Lower lobe of right lung (tissue), 2 donors: Measurements from ENCODE around the gene RXRB. TPM values are rescaled to one million over a fixed set of nuclear protein-coding genes. Genes with fewer than 3 reads are reported as not detected.
"Not testable (repeated sequence)": the region's sequence is repeated elsewhere in the genome, so short reads cannot be mapped to it uniquely, and the experiment has no call there.

Experiments
- ATAC-seq, 2 donors: fragments of 200-7000 bp; cut with Tn5 transposase; one replicate each; pipeline ENCODE4 v1.9.1; 2020 to 2022; ENCODE audit warnings: mild to moderate bottlenecking in 2 of 2, moderate library complexity in 2 of 2
- DNase-seq: peaks from one replicate; pipeline ENCODE4 v3.0.0-alpha.2; 2020
- H3K27ac ChIP-seq: fragments of 200-600 bp; one replicate; pipeline ENCODE4 v1.8.0; 2022
- H3K27me3 ChIP-seq: fragments of 200-600 bp; one replicate; pipeline ENCODE4 v1.8.0; 2022; ENCODE audit warnings: low read depth
- H3K36me3 ChIP-seq: fragments of 200-600 bp; one replicate; pipeline ENCODE4 v1.8.0; 2022; ENCODE audit warnings: mild to moderate bottlenecking
- H3K4me1 ChIP-seq: fragments of 200-600 bp; one replicate; pipeline ENCODE4 v1.8.0; 2022
- H3K4me3 ChIP-seq: fragments of 200-600 bp; one replicate; pipeline ENCODE4 v1.8.0; 2022; ENCODE audit warnings: mild to moderate bottlenecking
- H3K9me3 ChIP-seq: fragments of 200-600 bp; one replicate; pipeline ENCODE4 v1.8.0; 2022
- intact Hi-C: fragments of 100-400 bp; cut with DNase I; formaldehyde crosslinking; loops from one replicate; pipeline ENCODE4 v1.11.0; 2022
- total RNA-seq: library from RNA; stranded (reverse); fragmentation: NEBNext Ultra II Directional; extraction: Animal tissue kit (Norgen Biotek cat#: 25700); gene quantifications from one replicate; pipeline ENCODE4 v1.2.1, GENCODE V29; 2021
- TF ChIP-seq, protein P1 (sequence below): fragments of 200-600 bp; IDR thresholded peaks from one replicate; pipeline ENCODE4 v1.8.0; 2022; ENCODE audit warnings: antibody characterized with exemption, mild to moderate bottlenecking
- donor health status: DM: no; HTN: yes; CAD: no; lungs with severe emphysema.

RXRB gene
- total RNA-seq, 1 donor from 2014 or later, result 47.4 TPM

DNA sequence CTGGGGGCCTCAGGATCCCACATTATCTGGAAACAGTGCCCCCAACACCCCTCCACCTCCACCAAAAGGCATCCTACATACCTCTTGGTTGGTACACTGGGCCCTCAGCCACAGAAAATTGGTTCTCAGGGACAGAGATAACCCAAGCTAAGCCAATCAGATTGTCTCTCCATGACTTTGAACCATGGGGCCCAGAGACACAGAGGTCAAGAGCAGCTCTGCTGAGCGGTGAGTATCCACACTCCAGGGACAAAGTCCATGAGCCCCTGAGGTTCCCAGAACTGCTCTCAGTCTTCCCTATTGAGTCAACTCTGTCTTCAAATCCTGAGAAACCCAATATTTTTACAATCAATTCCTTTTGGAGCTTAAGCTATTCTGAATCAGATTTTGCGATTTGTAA lies 43.5 kb downstream of the RXRB start:
- H3K9me3 ChIP-seq, result peaks cover 7% of the 10 kb centered on the region
- peaks cover 3% of the 10 kb centered on the region for H3K27me3 ChIP-seq
- H3K36me3 ChIP-seq, result no peaks in the 10 kb centered on the region
- H3K27ac ChIP-seq, result no peak overlapping the region
- TF ChIP-seq, protein P1, sequence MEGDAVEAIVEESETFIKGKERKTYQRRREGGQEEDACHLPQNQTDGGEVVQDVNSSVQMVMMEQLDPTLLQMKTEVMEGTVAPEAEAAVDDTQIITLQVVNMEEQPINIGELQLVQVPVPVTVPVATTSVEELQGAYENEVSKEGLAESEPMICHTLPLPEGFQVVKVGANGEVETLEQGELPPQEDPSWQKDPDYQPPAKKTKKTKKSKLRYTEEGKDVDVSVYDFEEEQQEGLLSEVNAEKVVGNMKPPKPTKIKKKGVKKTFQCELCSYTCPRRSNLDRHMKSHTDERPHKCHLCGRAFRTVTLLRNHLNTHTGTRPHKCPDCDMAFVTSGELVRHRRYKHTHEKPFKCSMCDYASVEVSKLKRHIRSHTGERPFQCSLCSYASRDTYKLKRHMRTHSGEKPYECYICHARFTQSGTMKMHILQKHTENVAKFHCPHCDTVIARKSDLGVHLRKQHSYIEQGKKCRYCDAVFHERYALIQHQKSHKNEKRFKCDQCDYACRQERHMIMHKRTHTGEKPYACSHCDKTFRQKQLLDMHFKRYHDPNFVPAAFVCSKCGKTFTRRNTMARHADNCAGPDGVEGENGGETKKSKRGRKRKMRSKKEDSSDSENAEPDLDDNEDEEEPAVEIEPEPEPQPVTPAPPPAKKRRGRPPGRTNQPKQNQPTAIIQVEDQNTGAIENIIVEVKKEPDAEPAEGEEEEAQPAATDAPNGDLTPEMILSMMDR, result no peak
- ATAC-seq, result no peak
- H3K4me3 ChIP-seq, result no peak overlapping the region
- DNase-seq, result no peak
- intact Hi-C loops, result no loop called here
- H3K4me1 ChIP-seq, result peaks cover 14% of the 10 kb centered on the region

DNA sequence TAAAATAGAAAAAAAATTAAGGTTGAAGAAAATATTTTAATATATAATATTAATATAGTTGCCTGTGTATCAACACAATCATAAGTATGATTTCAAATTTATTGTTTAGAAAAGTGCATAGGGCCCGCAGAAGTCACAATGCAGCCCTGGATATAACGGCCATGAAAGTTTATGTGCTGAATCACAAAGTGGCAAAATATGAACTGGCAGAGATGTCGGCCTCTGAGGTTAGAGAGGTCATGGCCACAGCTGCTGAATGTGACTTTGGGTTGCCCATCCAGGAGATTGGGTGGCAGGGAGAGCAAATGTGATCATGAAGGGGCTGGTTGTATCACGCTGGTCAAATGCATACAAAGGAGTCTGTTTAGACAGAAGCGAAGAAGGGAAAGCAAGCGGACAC lies 43.9 kb downstream of the RXRB start:
- ATAC-seq, result no peak
- DNase-seq, result no peak
- H3K4me3 ChIP-seq, result no peak overlapping the region
- H3K27me3 ChIP-seq, result peaks cover 3% of the 10 kb centered on the region
- H3K9me3 ChIP-seq, result peaks cover 11% of the 10 kb centered on the region
- H3K4me1 ChIP-seq, result peaks cover 10% of the 10 kb centered on the region
- H3K27ac ChIP-seq, result no peak overlapping the region
- H3K36me3 ChIP-seq, result no peaks in the 10 kb centered on the region
- intact Hi-C loops, result no loop called here
- TF ChIP-seq, protein P1, result no peak

DNA sequence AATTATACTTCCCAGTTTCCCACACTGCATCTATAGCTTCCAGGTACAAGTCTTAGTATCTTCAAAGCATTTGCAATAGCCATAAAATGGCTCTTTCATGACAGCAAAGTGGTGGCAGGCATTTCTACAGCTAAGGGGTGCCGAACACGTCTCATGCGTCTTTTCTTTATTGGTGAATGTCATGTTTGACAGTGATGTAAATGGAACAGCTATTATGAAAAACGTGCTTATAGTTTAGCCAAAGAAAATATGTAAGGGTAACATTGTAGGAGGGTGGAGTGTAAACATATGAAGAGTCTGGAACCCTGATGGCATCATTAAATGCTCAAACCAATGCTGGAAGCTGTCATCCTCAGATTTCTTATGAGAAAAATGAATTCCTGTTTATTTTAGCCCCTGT lies 46.1 kb downstream of the RXRB start:
- H3K9me3 ChIP-seq, result peaks cover 12% of the 10 kb centered on the region
- ATAC-seq, result no peak

DNA sequence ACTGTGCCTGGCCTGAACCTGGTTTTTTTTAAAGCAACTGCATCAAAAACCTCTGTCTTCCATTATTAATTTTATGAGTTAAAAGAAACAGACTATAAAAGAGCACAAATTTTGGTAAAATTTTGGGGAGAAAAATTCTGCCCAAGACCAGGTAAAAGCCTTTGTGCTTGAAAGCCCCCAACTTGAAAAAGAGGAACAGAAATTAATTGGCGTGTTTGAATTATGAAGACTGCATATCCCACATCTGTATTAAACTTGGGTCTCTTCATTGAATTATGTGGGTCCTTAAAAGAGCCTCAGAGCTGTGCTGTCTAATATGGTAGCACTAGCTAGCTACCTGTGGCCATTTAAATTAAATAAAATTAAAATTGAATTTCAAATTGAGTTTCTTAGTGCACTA lies 49.4 kb downstream of the RXRB start:
- no peaks in the 10 kb centered on the region for H3K36me3 ChIP-seq
- H3K4me1 ChIP-seq, result no peaks in the 10 kb centered on the region
- ATAC-seq, result no peak
- DNase-seq, result no peak
- peaks cover 12% of the 10 kb centered on the region for H3K9me3 ChIP-seq
- intact Hi-C loops, result no loop called here
- H3K27me3 ChIP-seq, result peaks cover 3% of the 10 kb centered on the region
- H3K27ac ChIP-seq, result no peak overlapping the region
- H3K4me3 ChIP-seq, result no peak overlapping the region
- TF ChIP-seq, protein P1, result no peak

More for the DNA sequence above, 46.1 kb downstream of the RXRB start:
- H3K4me3 ChIP-seq, result no peak overlapping the region
- intact Hi-C loops, result no loop called here
- no peak overlapping the region for H3K27ac ChIP-seq
- no peak for DNase-seq
- H3K36me3 ChIP-seq, result no peaks in the 10 kb centered on the region
- TF ChIP-seq, protein P1, result no peak
- H3K27me3 ChIP-seq, result peaks cover 3% of the 10 kb centered on the region
- no peaks in the 10 kb centered on the region for H3K4me1 ChIP-seq

DNA sequence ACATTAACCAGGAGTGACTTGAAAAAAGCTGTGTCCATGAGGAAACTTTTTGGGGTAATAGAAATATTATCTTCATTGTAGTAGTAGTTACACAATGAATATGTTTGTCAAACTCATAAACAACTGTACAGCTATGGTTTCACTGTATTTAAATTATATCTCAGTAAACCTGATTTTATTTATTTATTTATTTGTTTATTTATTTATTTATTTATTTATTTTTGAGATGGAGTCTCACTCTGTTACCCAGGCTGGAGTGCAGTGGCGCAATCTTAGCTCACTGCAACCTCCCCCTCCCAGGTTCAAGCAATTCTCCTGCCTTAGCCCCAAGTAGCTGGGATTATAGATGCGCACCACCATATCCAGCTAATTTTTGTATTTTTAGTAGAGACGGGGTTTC lies 49.9 kb downstream of the RXRB start:
- H3K4me3 ChIP-seq, intact Hi-C loops, DNase-seq, H3K27me3 ChIP-seq, ATAC-seq, H3K4me1 ChIP-seq, H3K36me3 ChIP-seq, H3K27ac ChIP-seq: not testable (repeated sequence)
- H3K9me3 ChIP-seq, result peaks cover 12% of the 10 kb centered on the region

DNA sequence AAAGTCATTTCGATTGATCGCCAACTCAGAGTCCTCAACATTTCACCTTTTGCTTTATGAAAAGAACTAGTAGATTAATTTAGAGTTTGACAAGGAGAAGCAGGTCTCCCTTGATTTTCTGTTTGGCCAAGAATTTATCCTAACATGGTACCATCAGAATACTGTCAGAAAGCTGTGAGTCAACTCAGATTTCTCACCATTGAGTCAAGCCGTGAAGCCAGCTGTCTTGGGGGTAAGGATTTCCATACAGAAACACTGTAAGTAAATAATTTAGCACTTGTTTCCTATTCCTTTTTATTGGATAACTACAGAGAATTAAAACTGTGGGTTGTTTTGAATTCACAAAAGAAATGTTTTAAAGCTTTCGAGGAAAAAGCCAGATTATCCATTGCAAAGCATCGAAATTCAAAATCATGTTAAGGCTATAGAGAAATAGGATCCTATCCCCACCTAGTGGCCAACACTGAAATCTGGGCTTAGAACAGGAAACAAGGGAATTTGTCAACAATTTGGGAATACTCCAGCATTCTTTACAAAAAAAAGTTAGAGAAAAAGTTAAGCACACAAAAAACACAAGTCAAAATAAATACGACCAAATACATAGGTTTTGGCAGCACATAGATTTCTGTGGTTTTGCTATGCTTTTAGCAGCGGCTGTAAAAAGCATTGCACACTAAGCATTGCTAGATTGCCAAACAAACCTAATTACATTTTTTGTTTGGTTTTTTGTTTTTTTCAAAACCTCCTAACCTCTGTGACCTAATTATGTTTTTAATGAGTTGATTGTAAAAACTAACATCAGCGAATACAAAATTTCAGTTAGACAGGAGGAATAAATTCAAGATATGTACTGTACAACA lies 52.4 kb downstream of the RXRB start:
- ATAC-seq (no peak), DNase-seq (no peak)
- TF ChIP-seq, protein P1, result peak; percentile 79
- Histone ChIP-seq H3K9me3 (peaks cover 12% of the 10 kb centered on the region), H3K4me3 (no peak overlapping the region), H3K27ac (no peak overlapping the region), H3K27me3 (peaks cover 3% of the 10 kb centered on the region), H3K4me1 (no peaks in the 10 kb centered on the region), H3K36me3 (no peaks in the 10 kb centered on the region)
- intact Hi-C loops, result no loop called here
